ENCODE measurements around the gene SEL1L3.

Gene SEL1L3

GRCh38 chr4:25847329-25847728, 15.5 kb downstream of the SEL1L3 start:
- no peak for DNase-seq

- no peak for DNase-seq
Measured at GRCh38 chr4:25845841-25846653, 16.7 kb downstream of the SEL1L3 start.

DNA sequence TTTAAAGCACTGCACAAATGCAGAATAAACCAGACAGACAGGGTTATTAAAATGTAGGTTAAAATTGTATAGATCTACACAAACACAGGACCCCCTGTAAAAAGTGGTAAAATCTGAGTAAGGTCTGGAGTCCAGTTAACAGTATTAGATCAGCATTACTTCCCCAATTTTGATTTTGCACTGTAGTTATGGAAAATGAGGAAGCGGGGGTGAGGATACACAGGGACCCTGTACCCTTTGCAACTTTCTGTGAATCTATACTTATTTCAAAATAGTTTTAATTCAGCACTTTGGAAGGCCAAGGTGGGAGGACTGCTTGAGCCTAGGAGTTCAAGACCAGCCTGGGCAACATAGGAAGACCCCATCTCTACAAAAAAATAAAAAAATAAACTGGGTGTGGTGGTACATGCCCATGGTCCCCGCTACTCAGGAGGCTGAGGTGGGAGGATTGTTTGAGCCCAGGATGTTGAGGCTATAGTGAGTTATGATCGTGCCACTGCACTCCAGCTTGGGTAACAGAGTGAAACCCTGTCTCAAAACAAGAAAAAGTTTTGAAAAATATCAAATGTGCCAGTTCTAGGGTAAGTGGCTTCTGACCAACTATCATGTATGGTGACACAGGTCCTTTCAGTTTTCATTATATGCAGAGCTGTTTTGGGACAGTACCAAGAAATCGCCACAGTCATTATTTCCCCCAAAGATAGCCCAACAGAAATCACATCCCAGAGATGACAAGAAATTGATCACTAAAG, 17.7 kb downstream of the SEL1L3 start:
- peak; percentile 69 for DNase-seq

- DNase-seq = no peak
Measured at GRCh38 chr4:25843340-25844097, 19.3 kb downstream of the SEL1L3 start.

DNA sequence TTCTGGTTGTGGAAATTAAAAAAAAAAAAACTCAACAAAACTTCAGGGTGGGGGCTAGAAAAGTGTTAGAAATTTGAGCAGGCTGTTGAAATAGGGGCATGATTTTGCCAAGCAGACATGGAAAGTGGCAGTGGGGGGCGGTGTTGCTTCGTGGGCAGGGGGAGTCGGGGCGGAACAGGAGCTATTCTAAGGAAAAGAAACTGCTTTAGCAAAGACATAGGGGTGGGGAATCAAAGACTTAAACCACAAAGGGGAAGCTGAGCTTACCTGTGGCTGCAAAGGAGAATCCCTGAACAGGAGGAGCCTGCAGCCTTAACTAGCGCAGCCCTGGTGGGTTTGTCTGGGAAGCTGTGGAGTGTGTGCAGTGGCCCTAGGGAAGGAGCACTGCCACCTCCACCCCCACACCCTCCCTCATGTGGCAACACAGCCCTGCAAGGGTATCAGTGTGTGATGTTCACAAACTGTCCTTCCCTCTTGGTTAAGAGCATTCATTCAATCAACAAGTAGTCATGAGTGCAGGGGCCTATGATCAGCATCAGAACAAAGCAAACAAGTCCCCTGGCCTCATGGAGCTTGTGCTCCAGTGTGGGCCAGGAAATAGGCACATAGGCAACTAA, 20.5 kb downstream of the SEL1L3 start:
- DNase-seq = no peak

DNA sequence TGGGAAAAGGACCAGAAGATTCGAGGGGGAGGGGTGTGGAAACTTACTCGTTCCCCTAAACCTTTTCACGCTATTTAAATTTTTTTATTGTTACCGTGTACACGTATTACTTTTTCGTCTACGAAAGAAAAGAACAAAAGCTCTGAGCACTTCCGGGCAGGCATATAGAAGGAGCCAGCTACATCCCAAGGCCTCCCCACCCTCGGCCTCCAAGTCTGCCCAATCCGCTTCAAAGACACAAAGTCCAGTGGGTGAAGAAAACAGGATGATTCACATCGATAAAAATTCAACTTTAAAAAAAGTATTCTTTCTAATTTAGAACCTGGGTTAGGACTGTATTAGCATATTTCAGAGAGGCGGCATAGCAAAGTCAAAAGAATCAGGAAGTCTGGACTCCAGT, 23.1 kb downstream of the SEL1L3 start:
- DNase-seq = no peak

DNA sequence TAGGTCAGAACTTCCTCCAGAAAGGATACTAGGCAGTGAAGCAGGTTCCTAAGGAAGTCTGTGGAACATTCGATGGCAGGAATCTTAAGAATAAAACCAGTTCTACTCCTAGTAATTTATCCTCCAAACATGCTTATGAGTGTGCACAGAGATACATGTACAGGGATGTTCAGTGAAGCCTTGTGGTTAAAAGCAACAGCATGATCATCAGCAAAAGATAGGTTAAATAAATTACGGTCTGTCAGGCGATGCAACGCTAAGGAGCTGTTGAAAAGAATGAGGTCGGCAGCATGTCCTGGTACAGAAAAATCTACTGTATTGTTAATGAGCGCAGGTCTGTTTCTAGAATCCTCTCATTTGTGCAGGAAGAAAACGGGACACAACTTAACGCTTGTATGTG, 23.6 kb downstream of the SEL1L3 start:
- DNase-seq = no peak

DNA sequence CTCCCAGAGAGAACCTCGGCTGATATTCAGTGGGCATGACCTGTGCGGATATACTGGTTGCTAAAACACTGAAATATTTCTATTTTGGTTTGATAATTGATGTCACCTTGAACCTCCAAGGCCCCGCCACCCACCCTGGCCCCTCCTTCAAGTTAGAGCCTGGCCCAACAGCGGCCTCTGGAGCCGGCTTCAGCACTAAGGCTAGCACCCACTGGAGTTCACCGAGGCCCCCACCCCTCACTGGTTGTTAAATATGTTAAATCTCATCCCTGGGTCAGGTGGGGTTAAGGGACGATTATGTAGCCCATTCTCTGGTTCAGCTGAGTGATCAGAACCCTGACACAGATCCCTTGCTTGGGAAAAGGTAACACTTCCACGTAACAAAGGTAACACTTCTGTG, 24.3 kb downstream of the SEL1L3 start:
- DNase-seq = no peak

- no peak for DNase-seq
Measured at GRCh38 chr4:25837107-25837506, 25.7 kb downstream of the SEL1L3 start.

- no peak for DNase-seq
Measured at GRCh38 chr4:25835384-25835783, 27.4 kb downstream of the SEL1L3 start.

DNA sequence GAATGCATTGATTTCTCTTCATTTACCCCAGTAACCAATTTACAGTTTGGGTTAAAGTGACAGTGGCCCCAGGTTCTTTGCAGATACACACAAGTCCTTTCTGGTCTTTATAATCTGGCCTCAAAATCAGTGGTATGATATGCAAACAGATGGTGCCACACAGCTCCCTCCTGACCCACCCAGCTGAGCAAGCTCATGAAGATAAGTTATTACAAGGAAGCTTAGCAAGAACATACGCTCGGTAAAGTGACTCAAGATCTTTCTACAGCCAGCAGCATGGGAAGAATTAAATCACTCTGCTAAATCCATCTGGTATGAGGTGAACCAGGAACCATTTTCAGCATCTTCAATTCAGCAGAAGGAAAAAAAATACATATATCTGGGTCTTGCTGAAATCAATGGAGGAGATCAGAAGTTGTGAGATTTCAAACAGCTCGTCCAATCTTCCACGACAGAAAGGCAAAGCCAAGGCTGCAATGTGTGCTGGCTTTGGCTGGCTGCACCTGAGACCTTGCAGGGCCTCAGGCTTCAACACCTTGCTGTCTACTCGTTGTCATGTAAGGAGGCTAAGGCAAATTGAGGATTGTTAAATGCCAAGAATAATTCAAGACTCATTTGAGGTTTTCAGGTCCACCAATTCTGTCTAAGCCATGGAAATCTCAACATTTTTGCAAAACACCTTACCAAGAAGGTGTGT, 28.2 kb downstream of the SEL1L3 start:
- DNase-seq = no peak

DNA sequence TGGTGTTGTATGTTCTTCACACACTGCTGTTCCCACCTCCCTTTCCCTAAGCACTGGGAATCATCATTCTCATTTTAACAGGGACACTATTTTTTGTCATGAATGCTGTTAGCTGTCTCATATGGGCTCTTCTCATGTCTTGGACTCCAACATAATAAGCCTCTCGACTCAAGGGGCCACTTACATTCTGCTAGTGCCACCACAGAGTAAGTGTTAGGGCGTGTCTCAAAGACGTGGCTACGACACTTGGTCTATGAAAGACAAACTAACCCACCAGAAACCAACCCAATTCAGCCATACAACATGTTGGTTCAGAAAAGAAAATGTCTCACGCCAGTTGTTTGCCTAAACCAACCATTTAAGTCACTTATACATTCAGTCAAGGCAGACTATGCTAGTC, 32.2 kb downstream of the SEL1L3 start:
- DNase-seq = no peak

- DNase-seq = no peak
Measured at GRCh38 chr4:25827897-25828296, 34.9 kb downstream of the SEL1L3 start.

- no peak for DNase-seq
Measured at GRCh38 chr4:25827373-25827772, 35.4 kb downstream of the SEL1L3 start.

- DNase-seq = no peak
Measured at GRCh38 chr4:25826074-25826752, 36.6 kb downstream of the SEL1L3 start.

DNA sequence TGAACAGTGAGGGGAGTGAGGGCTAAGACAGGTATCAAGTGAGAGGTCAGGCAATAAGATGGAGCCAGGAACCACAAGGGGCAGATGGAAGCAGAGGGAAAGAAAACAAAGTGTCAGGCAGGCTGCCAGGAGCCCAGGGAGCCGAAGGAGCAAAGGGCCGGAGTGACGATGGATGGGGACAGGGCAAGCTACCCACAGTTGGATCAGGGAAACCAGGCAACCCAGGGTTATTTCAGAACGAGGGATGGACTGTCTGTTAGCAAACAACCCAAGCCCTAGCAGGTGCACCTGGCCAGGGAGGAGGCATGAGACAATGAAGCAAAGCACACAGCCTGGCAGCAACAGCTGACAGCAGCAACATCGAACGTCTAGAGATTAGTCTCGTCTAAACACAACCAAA, 39.2 kb downstream of the SEL1L3 start:
- no peak for DNase-seq

DNA sequence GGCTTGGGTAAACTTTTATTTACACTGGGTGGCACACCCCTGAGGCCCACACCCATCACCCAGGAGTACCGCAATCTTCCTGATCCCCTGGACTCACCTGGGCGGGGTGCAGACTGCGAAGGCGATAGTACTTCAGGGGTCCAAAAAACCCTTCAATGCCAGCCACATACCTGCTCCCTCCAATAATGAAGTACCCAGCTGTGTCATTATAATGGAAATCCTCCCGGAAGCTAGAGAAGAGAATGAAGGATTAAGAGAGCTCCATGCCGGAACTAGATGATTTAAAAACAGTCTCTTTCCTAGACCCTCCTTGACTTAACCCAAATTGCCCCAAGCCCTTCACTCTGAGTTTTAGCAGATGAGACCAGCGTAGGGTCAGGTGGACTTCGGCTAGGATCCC, 40.9 kb downstream of the SEL1L3 start:
- no peak for DNase-seq

DNA sequence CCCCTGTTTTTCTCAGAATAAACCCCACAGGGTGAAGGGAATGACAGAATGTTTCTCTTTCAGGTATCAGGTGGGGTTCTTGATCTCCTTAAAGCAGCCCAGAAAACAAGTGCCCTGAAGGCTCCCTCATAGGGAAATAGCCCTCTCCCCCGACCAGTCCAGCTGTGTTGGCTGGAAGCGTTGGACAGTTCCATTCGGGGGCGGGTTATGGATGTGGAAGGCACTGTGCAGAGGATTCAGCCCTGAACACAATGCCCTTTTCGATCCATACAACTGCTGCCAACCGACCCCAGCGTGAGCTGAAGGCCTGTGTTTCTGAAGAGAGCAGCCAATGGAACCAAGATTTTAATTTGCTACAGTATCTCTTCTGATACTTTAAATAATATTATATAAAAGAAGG, 41.5 kb downstream of the SEL1L3 start:
- no peak for DNase-seq

DNA sequence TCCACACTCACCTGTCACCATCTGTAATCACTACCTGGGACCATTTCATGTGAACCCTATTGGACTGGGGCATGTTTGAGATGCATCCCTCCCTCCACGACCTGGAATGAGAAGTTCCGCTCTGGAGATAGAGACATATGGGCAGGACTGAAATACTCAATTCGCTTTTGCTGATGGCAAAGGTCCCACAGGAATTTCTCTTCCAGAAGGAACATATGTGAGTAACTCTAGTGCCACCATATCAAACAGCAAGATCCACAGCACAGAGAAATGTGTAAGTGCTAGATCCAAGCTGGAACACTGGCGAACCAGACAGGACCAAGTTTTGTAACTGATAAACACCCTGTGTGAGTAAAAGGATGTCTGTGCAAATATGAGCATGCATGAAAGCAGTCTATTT, 43.9 kb downstream of the SEL1L3 start:
- no peak for DNase-seq

- DNase-seq = no peak
Measured at GRCh38 chr4:25818371-25818871, 44.4 kb downstream of the SEL1L3 start.

GRCh38 chr4:25817059-25817681, 45.6 kb downstream of the SEL1L3 start:
- DNase-seq = no peak
